Subcutaneous adipose tissue (tissue), 4 donors: ENCODE measurements around the gene EIF4G3. TPM values are rescaled to one million over a fixed set of nuclear protein-coding genes. Genes with fewer than 3 reads are reported as not detected.

Source experiments
- total RNA-seq, 4 donors: library from RNA; depleted of rRNA; stranded (reverse); fragments of >200 nt; gene quantifications; one replicate each; pipeline ENCODE4 v1.1.0, GENCODE V29; 2016
- TF ChIP-seq, protein P1 (sequence below): fragments of 450-650 bp; IDR thresholded peaks from one replicate; pipeline ENCODE4 v1.5.1; 2016; ENCODE audit warnings: low read depth, mild to moderate bottlenecking, control low read depth, antibody characterized with exemption, moderate library complexity

The EIF4G3 gene
- total RNA-seq, 4 donors from 2014 or later = 41.0 to 60.2 (median 51.7) TPM

DNA sequence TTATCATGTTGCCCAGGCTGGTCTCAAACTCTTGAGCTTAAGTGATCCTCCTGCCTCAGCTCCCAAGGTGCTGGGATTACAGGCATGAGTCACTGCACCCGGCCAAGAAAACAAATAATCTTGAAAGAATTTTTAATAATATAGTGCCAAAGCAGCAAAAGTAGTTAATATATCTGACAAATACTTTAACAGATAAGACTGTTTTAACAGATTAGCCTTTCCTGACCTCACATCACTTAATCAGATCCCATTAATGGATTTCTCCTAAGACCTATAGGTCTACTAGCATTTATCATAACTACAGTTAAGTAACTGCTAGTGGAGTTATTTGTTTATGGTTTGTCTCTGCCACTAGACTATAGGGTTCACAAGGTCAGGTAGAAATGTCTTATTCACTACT is 328.5 kb downstream of the EIF4G3 start:
- TF ChIP-seq, protein P1, sequence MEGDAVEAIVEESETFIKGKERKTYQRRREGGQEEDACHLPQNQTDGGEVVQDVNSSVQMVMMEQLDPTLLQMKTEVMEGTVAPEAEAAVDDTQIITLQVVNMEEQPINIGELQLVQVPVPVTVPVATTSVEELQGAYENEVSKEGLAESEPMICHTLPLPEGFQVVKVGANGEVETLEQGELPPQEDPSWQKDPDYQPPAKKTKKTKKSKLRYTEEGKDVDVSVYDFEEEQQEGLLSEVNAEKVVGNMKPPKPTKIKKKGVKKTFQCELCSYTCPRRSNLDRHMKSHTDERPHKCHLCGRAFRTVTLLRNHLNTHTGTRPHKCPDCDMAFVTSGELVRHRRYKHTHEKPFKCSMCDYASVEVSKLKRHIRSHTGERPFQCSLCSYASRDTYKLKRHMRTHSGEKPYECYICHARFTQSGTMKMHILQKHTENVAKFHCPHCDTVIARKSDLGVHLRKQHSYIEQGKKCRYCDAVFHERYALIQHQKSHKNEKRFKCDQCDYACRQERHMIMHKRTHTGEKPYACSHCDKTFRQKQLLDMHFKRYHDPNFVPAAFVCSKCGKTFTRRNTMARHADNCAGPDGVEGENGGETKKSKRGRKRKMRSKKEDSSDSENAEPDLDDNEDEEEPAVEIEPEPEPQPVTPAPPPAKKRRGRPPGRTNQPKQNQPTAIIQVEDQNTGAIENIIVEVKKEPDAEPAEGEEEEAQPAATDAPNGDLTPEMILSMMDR = no peak

DNA sequence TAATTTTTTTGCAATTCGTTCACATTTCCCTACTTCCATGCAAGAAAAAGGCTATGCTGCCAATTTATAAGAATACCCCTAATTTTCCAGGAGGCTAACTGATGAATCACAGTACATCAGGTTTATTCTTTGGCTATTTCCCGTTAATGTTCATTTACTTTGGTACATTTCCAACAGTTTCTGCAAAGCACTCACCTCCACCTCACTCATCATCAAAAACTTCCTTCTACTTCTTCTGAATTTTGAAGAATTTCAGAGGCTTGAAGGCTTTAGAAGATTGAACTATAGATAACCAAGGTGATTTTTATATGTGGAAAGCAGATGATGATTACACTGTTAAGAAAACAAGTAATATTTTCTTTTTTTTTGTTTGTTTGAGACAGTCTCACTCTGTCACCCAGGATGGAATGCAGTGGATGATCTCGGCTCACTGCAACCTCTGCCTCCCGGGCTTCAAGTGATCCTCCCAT is 329.1 kb downstream of the EIF4G3 start:
- TF ChIP-seq, protein P1 = no peak

DNA sequence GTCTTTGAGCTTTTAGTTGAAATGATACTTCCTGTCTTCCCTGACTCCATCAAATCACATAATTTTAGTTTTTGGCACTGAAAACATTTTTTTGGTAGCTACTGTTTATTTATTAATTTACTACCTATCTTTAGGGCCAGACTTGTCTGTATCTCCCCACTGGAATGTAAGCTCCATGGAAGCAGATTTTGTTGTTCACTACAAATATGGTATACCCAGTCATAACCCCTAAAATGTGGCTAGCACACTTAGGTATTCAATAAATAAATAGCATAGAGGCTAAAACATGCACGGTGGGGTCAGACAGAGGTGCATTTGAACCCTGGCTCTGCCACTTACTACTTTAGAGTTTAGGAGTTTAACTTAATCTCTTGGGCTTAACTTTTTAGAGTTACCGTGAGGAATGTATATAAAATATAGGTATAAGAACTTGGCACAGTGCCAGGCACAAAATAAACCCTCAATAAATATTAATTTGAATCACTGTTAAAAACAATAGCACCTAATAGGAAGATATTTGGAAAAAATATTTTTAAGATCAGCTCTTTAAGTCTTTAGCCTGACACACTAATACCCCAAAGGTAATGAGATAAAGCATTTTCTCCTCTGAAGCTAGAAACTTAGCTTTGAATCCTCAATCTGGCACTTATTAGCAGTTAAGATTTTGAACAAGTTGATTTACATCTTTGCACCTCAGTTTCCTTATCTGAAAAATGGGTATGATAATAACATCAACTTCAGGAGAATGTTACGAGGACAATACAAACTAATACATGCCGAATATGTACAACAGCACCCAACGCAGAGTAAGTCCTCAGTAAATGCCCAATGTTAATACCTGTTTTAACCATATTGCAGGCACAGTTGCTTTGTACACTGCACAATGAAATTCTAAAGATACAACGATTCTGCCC is 330.0 kb downstream of the EIF4G3 start:
- TF ChIP-seq, protein P1 = no peak

DNA sequence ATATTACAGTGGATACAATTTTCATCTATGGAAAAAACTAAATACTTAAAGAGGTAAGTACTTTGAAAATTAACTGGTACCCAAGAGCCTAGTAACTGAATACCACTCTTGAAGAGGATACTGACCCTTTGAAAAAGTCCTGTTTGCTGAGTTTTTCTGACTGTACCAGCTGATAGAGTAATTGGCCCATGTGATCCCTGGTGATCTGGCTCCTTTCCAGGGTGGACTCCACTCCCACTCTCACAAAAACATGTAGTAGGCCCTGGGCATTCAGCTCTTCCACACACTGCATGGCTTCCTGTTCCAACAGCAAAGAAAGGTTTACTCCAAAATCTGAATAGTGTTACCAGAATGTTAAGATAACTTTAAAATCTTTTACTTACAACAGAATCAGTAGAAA is 336.0 kb downstream of the EIF4G3 start:
- TF ChIP-seq, protein P1 = no peak

DNA sequence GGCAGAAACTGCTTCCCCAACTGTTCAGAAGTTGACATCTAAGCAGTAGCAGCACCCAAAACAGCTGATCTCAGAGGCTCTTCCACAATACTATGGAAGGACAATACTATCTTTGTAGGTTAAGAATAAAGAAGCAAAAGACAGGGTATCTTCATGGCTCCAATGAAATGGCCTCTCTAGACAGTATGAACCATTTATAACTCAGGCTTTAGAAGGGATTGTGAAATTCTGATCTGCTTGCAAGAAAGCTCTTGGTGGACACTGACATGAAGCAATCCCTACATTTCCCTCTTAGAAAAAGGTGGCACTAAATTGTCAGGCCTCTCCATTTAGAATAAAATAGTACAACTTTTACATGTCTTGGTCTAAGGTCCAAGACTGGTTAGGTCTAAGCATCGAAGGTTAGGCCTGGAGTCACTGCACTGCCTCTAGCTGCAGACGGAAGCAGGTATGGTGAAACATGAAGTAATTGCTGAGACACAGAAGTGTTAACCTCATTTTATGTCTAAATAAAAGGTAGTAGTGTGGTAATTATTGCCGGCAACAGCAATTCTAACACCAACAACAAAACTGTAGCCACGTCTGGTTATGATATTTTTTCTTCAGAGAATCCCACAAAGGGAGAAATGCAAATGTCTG is 339.0 kb downstream of the EIF4G3 start:
- TF ChIP-seq, protein P1 = no peak

DNA sequence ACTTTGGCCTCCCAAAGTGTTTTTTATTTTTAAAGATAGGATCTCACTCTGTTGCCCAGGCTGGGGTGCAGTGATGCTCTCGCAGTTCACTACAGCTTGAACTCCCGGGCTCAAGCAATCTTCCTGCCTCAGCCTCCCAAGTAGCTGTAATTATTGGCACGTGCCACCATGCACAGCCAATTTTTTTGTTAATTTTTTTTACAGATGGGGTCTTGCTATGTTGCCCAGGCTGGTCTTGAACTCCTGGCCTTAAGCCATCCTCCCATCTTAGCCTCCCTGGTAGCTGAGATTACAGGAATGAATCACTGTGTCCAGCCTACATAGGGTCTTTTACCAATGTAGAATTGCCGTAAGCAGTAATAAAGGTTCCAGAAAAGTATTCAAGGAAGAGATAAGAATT is 340.5 kb downstream of the EIF4G3 start:
- TF ChIP-seq, protein P1 = no peak

DNA sequence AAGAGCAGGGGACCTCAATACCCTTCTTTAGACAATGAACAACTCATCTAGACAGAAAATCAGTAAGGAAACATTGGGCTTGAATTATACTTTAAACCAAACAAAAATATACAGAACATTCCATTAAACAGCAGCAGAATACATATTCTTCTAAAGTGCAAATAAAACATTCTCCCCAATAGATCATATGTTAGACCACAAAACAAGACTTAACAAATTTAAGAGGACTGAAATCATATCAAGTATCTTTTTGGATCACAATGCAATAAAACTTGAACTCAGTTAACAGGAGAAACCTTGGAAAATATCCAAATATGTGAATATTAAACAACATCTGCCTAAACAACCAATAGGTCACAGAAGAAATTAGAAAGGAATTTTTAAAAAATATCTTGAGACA is 341.9 kb downstream of the EIF4G3 start:
- TF ChIP-seq, protein P1 = no peak
